C4-2B (cell line): ENCODE data around the gene HLA-DQA1.

Experiments
- ZFX ChIP-seq: fragments of 450-650 bp; IDR thresholded peaks from 2 replicates; pipeline ENCODE4 v1.6.1; 2017
- TF ChIP-seq, protein P1 (sequence below): fragments of 450-650 bp; conservative IDR thresholded peaks from 2 replicates; pipeline ENCODE4 v1.5.1; 2017; ENCODE audit warnings: mild to moderate bottlenecking

DNA sequence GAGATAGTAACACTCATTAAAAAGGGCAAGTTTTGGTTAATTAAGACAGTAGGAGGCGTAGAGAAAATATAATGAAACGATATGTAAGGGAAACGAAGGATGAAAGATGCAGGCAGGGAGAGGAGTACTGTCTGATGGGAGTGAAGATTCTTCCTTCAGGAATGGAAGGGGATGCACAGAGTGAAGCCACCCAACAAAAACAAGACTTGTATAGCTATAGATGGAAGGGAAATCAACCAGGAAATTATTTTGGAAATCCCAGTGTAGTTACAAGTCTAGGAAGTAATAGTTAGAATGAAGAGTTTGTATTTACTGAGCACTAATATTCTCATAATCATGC, 27.8 kb upstream of the HLA-DQA1 start:
- TF ChIP-seq, protein P1, sequence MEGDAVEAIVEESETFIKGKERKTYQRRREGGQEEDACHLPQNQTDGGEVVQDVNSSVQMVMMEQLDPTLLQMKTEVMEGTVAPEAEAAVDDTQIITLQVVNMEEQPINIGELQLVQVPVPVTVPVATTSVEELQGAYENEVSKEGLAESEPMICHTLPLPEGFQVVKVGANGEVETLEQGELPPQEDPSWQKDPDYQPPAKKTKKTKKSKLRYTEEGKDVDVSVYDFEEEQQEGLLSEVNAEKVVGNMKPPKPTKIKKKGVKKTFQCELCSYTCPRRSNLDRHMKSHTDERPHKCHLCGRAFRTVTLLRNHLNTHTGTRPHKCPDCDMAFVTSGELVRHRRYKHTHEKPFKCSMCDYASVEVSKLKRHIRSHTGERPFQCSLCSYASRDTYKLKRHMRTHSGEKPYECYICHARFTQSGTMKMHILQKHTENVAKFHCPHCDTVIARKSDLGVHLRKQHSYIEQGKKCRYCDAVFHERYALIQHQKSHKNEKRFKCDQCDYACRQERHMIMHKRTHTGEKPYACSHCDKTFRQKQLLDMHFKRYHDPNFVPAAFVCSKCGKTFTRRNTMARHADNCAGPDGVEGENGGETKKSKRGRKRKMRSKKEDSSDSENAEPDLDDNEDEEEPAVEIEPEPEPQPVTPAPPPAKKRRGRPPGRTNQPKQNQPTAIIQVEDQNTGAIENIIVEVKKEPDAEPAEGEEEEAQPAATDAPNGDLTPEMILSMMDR = no peak
- TF ChIP-seq ZFX = no peak
